GM21360 (cell line): ENCODE data around the gene TRUB1.
"Not testable (repeated sequence)": the region's sequence is repeated elsewhere in the genome, so short reads cannot be mapped to it uniquely, and the experiment has no call there.

ENCODE experiments used
- ATAC-seq: cut with Tn5 transposase; IDR thresholded peaks from one replicate; pipeline ENCODE4 v1.9.1; 2021; ENCODE audit warnings: mild to moderate bottlenecking, moderate library complexity; ENCODE audit not compliant: unreplicated experiment

Gene TRUB1

DNA sequence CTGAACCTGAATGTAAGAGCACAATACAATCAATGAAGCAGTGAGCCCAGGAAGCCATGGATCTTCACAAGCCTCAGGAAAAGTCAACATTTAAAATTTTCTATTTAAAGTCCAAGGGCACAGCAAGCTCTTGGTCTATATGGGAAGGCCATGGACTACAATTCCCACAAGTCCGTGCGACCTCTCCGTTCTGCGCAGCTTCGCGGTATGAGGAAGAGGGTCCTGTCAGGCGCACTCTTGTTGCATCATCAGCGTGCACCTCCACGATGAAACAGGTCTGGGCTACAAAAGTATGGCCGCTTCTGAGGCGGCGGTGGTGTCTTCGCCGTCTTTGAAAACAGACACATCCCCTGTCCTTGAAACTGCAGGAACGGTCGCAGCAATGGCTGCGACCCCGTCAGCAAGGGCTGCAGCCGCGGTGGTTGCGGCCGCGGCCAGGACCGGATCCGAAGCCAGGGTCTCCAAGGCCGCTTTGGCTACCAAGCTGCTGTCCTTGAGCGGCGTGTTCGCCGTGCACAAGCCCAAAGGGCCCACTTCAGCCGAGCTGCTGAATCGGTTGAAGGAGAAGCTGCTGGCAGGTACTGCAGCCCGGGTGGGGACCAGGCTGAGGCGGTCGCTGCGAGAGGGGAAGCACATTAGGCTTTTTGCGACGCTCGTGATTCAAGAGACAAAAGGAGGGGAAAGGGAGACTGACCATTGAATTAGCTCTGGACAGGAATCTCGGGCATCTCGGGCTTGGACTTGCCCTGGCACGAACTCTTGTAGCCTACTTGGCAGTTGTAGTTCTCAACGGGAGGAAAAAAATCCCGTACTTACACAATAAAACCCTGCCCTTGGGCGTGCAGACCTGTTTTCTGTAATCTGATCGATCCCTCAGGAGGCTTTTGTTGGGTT lies at the start of gene TRUB1:
Gene TRUB1 (plus strand): TSS at position 234 of the 894 bp plus-strand sequence. CDS start 59 bp downstream, at position 293.
- peak; percentile 100 for ATAC-seq

DNA sequence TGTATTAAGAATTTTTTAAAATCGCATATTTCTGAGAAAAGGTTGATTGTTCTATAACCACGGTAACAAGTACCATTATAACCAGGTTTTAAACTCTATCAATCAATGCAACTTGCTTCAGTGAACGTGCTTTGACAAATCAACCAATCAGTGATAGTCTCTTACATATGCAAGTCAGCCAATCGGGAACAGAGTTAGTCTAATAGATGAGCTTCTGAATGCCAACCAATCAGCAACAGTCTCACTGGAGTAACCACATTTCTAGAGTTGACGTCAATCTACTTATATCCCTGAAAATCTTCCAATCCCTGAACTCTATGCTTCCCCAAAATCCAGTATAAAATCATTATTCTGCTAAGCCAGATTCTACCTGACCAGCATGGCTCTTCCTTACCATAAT lies 44.7 kb upstream of the TRUB1 start:
- no peak for ATAC-seq

DNA sequence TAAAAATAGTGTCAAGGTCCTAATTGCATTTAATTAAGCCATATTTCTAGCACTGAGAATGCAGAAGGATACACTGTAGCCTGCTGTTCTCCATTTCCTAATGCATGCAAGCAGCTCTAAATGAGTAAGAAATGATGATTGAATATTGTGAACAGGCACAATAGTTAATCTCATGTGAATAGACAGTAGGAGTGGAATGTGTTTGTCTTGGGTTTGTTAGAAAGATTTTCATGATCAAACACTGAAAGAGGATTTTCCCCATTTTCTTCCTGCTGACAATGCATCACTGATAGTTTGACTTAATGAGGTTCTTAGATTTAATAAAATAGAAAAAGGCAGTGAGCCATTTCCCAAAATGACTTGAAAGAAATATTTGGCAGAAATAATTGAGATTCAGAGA lies 43.1 kb upstream of the TRUB1 start:
- no peak for ATAC-seq

DNA sequence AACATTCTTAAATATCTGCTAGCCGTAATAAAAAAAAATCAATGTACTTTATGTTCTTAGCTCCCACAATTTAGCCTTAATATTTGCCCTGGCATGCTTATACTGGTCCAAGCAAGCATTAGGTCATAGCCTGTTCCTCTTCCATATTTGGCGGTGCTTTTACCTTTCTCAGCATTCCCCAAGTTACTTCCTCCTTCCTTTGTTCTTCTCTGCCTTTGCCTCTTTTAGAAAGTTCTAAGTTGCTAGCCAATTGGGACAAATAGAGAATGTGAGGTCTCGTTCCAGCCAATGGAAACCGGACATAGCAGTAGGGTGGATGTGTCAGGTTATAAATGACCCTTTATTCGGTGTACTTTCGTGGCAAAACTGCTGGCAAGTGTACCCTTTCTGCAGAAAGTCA lies 41.0 kb upstream of the TRUB1 start:
- not testable (repeated sequence) for ATAC-seq

DNA sequence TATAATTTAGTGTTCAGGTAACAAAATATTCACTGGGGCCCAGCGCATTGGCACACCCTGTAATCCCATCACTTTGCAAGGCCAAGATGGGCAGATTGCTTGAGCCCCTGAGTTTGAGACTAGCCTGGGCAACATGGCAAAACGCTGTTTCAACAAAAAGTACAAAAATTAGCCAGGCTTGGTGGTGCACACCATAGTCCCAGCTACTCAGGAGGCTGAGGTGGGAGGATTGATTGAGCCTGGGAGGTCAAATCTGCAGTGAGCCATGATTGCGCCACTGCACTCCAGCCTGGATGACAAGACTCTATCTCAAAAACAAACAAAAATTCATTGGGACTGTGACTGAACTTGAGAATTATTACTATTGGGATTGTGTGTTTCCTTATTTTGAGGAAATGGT lies 40.4 kb upstream of the TRUB1 start:
- ATAC-seq, result no peak

DNA sequence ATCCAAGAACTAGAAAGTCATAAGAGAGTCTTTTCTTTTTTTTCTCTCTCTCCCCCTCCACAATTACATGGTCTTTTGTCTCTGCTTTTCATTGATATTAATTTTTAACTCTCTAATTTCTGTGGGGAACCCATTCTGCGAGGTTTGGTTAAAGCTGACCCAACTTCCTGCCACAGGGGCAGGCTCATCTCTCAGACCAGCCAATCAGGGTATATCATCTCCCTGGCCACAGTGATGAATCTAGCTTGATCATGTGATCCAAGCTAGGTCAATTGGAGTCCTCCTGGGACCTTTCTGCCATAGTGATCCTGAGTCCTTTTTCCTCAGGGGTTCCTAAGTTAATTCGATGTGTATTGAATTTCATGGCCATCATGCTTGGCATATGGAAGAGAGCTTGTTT lies 38.0 kb upstream of the TRUB1 start:
- ATAC-seq, result no peak

DNA sequence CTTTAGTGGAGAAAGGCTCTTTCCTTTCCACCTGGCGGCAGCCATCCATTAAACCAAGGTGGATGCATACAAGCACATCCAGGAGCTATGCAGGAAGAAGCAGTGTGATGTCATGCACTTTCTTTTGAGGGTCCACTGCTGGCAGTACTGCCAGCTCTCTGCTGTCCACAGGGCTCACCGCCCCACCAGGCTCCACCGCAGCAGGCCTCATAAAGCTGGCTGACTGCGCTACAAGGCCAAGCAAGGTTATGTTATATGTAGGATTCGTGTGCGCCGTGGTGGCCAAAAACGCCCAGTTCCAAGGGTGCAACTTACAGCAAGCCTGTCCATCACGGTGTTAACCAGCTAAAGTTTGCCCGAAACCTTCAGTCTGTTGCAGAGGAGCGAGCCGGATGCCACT lies 37.3 kb upstream of the TRUB1 start:
- no peak for ATAC-seq

DNA sequence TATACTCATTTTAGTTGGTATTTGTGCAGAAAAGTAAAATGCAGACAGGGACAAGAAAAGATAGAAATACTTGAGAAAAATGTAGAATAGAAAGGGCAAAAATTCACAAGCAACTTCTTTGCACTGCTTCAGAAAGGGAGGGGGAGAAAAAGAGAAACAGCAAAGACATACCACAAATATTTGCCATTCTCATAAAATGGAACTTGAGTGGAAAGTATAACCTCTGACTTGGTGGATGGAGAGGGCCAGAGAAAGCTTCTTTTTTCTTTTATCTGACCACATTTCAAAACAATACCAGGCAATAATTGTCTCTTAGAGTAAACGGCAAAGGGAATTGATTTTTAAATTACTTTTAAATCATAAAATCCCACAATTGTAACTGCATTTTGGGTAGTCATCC lies 35.8 kb upstream of the TRUB1 start:
- no peak for ATAC-seq

DNA sequence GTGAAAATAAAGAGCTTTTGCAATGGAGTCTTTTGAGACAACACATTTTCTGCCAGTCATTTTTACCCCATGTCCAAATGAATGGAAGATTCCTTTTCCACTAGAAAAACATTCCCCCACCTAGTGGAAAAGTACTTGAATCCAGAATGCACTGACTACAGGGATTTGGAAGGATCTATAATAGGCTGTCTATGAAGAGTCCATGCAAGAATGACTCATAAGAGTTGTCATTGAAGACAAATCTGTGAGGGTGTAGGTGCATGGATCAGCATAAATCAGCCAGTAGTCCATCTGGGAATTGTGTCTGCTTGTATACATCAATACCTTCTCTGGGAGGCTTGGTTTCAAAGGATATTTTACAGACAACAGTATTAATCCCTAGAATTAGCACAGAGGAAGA lies 32.5 kb upstream of the TRUB1 start:
- ATAC-seq, result no peak

DNA sequence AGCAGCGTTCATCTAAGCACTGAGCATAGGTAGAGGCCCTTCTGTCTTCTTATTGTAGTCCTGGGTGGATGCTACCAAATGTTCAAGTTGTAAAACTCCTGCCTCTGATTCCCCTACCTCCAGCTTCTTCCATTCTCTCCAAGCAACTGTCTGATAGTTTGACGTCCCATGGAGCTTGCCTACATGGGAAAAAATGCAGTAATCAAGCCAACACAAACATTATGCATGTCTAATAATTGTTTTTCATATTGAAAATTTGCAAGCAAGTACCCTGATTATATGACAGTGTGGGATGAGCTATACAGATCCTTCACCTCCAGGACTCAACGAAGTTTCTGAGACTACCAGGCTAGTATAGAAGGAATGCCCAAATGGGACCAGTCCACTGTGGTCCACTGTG lies 31.0 kb upstream of the TRUB1 start:
- ATAC-seq, result no peak

DNA sequence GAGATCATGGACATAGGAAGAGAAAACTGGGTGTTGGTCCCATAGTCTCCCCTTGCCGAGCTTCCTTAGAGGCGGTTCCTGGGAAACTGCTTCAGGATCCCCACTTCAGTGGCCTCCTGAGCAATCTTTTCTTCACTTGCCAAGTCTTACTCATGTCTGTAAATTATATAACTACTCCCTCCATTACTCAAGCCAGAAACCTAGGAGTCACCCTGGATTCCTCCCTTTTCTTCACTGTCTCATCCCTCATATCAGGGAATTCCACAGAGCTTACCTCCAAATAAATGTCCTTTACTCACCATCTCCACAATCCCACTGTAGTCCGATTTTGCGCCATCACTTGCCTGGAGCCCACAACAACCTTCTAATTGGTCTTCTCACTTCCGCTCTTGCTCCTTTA lies 29.1 kb upstream of the TRUB1 start:
- ATAC-seq, result no peak

DNA sequence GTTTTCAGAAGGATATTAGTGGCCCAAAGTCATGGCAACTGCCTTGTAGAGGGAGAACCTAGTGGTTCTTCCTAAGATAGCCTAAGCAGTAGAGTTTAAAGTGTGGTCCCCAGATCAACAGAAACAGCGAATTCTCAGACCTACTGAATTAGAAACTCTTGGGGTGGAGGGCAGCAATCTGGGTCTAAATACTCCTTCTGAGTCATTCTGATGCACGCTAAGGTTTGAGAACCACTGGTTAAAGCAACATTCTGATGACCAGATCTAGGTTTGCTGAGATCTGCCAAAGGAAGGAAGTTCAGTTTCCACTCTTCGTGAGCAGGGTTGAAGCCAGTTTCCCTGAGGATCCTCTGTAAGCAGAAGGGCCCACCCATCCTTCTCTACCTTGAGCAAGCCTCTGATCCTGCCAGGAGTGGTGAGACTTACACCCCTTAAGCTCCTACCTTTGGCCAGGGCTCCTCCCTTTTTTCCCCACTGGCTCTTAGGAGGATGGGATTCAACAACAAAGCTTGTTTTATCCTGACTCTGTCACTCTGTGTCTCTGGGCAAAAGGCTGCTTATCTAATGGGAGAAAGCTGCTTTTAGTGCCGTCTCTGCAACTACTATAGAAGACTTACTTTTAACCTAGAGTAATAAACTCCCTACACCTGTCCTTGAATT lies 26.8 kb upstream of the TRUB1 start:
- peak; percentile 84 for ATAC-seq

DNA sequence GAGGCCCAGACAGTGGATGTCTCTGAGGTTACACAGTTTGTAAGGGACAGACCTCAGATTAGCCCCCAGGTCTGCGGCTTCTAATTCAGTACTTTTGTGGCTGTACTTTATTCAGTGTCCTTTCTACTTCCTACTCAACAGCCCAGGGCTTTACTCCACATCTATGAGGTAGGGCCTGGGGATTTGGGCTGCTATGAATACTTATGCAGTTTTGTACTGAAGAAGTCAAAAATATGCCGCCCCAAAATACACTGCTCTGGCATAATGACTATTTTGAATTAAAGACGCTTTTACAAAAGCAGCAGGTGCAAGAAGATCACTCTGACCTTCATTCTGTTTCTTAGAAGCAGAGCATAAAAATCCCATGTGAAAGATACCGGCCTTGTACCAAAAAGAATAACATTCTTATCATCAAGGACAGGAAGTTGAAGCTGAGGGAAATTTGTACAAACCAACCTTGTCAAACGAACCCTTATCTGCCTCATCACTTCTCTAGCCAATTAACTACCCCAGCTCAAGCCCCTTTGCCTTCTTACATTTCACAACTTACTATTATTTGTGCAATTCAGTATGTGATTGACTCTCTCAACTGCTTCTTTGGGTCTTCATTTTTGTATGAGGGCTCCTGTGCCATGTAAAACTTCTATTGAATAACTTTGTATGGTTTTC lies 26.1 kb upstream of the TRUB1 start:
- no peak for ATAC-seq

DNA sequence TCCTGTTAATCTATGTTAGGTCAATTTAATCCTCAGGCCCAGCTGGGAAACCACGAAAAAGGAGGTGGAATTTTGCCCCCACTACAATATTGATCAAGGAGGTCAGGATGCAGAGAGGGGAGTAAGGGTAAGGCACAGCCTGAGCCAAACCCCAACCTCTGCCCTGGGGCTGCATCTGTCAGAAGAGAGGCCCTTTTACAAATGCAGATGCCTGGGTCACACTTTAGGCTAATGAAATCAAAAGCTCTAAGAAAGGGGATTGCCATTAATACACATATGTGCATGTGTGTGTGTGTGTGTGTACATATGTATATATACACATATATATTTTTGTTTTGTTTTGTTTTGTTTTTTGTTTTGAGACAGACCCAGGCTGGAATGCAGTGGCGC lies 25.5 kb upstream of the TRUB1 start:
- no peak for ATAC-seq

DNA sequence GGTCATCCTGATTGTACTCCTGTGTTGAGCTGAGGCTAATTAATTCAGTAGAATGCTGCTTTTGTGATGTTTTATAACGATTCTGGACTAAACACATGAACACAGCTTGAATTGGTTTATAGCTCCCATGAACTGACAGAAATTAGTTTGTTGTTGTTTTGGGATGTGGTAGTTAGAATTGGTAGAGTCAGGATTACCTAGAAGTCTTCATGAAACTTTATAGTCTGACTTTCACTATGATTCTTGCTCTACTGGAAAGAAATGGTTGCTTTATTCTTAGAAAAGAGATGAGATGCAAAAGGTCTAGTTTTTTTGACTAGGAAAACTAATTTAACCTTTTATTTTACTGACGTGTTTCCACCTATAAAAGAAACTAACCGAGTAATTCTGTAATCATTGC lies 23.4 kb upstream of the TRUB1 start:
- no peak for ATAC-seq

DNA sequence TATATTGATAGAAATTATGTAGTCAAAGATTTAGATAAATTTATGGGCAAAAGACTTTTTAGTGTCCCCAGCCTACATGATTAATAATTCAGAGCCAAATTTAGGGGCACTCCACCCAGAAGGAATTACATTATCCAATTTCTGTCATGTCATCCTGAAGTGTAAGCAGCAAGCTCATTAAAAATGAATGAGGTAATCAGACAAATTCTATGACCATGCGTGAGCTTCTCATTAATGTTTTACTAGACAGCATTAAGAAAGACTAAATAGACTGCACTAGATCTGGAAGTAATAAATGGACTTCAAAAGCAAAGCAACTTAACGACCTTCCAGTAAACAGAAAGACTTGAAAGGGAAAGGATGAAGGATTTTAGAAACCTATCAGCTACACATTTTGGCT lies 22.7 kb upstream of the TRUB1 start:
- ATAC-seq, result no peak

DNA sequence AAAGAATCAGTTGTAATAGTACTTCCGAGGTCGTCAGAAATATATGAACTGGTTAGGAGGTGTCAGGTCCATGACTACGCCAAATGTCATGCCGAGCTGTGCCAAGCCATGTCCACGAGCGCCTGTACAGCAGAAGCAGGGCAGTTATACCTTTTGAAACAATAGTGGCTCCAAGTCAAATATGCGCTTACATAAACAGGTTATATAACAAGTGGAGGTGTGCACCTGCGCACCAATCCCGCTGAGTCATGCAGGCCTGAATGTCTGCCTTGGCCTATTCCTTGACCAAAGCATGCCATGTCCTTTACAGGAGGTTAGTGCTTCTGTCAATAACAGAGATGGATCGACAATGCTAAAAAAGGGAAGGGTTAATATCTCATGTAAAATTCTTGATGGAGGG lies 21.3 kb upstream of the TRUB1 start:
- ATAC-seq, result no peak

DNA sequence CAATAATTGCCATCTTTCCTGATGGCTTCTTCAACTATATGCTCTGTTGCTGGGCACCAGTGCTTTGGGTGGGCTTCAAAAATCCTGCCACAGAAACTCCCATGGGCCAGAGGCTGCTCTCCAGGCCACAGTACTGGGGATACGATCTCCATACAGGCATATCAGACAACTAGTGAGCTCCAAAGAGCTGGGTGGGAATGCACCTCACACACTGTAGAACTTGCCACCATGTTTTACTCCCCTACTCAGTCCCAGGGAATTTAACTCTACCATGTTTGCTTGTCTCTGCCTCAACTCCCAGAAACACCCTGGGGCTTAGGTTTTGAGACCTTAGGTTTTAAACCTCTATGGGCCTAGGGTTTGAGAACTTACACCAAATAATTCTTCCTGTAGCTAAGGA lies 20.5 kb upstream of the TRUB1 start:
- ATAC-seq, result no peak

DNA sequence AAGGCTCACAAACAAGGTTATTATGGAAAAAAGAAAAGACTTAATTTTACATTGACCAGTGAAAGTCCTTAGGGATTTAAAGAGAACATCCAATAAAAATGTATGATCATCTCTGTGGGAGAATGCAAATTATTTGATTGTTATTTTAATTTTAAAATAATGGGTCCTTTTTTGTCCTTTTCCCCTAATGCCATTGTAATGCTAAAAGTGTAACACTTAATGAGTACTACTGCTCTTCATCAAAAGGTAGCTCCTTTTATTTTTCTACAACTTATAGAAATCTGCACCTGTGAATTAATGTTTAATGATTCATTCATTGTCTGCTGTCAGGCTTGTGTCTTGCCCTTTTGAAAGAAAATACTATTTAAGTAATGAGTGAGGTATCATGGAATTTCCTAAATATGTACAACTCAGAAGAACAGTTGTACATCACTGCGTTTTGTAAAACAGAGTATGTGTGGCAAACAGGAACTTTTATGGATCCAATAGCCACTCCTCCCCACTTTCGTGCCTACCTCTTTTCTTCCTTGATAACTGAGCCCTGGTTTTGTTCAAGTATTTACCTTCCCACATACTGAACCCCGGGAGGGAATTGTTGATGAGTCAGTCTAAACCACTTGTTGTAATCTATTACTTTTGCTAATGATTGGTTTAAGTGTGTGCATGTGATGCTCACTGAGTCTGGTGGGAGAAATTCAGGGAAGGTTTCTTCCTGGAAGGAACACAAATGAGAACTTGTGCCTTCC lies 19.9 kb upstream of the TRUB1 start:
- ATAC-seq, result no peak

DNA sequence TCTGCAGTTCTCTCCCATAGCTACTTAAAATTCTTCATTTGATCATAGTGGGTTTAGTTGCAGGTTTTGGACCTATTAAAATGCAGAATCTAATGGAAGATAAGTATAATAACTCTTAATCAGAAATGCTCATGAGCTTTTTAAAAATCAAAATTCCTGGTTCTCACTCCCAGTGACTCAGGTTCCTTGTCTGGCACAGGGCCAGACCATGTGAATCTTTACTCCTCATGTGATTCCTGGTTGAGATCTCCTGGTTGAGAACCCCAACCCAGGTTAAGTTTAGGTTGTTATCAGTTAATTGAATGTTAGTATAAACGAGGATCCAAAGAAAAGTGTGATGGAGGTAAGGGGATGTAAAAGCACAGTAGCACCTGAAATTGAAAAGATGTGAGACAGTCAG lies 17.5 kb upstream of the TRUB1 start:
- ATAC-seq, result no peak

DNA sequence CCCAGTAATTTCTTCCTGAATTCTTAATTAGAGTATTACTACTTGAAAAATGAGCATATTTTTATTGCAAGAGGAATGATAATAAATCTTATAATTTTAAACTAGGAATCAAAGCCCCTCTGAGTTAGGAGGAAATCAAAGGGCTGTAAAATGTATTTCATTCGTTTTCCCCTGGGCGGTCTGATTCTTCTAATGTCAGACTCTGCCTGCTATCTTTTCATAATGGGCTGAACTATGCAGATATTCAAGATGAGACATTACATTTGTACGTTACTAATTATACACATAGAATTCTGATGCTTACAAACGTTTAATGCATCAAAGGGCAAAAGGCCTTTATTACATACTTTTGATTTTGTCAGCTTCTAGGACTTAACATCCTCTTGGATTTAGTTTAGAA lies 16.0 kb upstream of the TRUB1 start:
- ATAC-seq, result no peak
